SH-SY5Y (cell line): Measurements from ENCODE around the gene NELL2.

Experiments
- GATA2 ChIP-seq: IDR thresholded peaks from 2 replicates; pipeline ENCODE4 v1.6.1; 2011; ENCODE audit warnings: mild to moderate bottlenecking, low read depth, low read length
- GATA3 ChIP-seq: IDR thresholded peaks from 2 replicates; pipeline ENCODE4 v1.6.1; 2011; ENCODE audit warnings: low read depth, mild to moderate bottlenecking, low read length, moderate library complexity

The NELL2 gene

DNA sequence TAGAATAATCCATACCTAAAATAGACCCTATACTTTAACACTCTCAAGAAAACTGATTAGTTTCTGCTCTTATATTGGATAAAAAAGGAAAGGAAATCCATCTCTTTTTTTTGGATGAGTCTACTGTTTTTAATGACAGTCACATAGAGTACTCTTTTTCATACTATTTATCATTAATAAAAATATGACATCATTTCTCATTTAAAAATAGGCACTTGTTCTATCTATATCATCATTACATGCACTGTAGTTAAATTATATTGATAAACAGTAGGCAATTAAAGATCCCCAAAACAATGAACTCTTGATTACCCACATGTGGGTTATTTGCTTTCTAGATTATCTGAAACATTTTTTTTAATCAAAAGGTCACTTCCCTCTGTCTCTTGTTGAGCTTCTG is 338.8 kb downstream of the NELL2 start:
- no peak for TF ChIP-seq GATA2
- no peak for TF ChIP-seq GATA3

- TF ChIP-seq GATA3 (no peak), GATA2 (no peak)
Observed at GRCh38 chr12:44532940-44533339, 343.2 kb downstream of the NELL2 start.

- TF ChIP-seq GATA2 (no peak), GATA3 (no peak)
Observed at GRCh38 chr12:44531320-44531971, 344.7 kb downstream of the NELL2 start.

GRCh38 chr12:44526655-44527182 is 349.4 kb downstream of the NELL2 start:
- TF ChIP-seq GATA3, result no peak
- no peak for TF ChIP-seq GATA2

DNA sequence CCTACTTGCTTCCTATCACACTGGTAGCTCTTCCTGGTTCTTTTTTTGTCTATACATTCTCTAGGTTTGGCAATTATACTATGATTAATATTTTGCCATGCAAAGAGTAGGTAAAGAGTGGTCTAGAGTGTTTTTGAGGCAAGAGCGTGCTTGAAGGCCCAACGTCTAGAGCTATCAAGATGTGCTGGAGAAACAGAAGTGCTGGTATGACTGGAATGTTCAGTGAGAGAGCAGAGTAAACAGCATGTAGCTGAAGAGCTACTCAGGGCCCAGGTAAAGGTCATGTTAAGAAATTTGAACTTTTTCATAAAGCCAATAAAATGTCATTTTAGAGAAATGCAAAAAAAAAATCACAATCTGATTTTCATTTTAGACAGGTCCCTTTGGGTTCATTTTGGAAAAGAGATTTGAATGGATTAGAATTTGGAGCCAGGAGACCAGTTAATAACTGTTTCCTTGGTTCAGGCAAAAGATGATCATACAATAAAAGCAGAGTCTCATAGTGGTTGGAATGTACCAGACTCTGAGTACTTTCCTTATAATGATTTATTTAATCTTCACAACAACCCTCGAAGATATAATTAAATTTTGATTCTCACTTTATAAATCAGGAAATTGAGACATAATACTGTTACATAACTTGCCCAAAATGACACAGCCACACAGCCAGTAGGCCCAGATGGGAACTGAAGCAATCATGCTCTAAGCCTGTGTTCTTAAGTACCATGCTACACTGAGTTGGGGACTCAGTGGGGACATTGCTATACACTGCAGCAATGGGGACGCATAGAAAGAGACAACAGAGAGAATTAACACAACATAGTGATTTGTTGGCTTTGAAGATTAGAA is 350.1 kb downstream of the NELL2 start:
- TF ChIP-seq GATA2, result no peak
- TF ChIP-seq GATA3, result no peak

DNA sequence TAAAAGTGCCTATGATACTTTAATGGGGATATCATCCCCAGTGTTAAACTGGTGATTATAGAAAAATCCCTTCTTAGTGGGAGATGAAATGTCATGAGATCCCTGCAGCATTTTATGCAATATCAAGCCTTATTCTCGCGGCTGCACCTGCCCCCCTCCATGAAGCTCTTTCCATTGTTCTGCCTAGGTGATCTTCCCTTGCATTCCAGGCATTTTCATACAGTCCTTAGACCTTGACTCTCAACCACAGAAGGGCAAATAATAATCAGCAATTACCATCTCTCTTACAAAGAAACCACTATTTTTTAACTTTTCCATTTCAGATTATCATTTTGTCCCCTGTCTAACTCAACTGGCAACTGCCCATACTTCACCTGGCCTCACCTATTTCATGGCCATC is 352.3 kb downstream of the NELL2 start:
- TF ChIP-seq GATA2, result no peak
- no peak for TF ChIP-seq GATA3

- TF ChIP-seq GATA3, result no peak
Observed at GRCh38 chr12:44521702-44522101, 354.4 kb downstream of the NELL2 start.

DNA sequence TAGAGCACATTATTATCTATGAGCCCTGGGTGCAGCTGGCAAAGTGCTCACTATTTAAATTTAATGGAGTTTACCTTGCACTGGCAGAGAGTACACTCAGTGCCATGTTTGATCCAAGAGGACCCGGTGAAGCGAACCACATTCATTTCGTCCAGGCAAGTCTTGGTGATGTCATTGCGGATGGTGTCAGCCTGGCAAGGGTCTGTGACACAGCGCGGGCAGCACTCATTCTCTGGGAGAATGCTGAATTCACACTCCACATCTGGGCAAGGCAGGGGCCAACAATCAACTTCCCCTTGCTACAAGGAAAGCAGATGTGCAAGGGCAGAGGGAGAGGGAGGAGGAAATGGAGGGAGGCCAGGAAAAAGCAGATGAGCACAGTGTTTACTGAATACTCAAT is 356.2 kb downstream of the NELL2 start:
- TF ChIP-seq GATA2, result no peak
- TF ChIP-seq GATA3, result no peak

DNA sequence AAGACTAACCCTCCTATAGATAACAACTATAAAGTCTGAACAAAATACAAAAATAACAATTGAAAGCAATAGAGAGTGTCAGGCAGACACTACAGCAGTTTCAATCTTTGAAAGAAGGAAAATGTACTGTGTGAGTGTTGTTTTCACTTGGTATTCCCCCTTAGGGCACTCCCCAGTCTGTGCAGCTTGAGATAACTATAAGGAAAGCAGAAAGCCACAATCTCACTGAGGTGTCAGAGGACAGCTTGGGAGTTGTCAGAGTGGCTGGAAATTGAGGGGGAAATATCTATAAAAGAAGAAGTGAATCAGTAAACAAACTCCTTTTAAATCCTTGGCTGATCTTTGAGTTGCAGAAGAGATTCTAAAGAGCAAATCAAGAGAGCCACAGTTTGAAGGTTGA is 364.8 kb downstream of the NELL2 start:
- no peak for TF ChIP-seq GATA2
- TF ChIP-seq GATA3, result no peak

DNA sequence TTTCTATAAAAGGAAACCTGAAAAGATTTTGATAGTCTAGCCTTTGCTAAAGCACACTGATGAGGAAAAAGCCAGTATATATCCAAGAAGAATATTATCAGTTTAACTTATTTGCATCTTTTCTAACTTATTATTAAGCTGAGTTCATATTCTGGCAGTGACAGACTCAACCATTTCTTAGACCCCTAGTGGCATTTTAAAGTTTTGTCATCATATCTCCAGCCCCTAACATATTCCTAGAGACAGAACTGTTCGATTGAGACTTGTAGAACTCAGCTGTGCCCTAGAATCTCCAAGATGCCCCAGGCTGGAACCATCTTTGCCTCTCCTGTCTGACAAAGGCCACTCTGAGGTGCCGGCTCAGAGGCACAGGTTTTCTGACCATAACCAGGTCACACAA is 365.6 kb downstream of the NELL2 start:
- no peak for TF ChIP-seq GATA2

GRCh38 chr12:44510076-44510475 is 366.0 kb downstream of the NELL2 start:
- TF ChIP-seq GATA2 (no peak), GATA3 (no peak)

- TF ChIP-seq GATA3, result no peak
- no peak for TF ChIP-seq GATA2
Observed at GRCh38 chr12:44509471-44509870, 366.6 kb downstream of the NELL2 start.

DNA sequence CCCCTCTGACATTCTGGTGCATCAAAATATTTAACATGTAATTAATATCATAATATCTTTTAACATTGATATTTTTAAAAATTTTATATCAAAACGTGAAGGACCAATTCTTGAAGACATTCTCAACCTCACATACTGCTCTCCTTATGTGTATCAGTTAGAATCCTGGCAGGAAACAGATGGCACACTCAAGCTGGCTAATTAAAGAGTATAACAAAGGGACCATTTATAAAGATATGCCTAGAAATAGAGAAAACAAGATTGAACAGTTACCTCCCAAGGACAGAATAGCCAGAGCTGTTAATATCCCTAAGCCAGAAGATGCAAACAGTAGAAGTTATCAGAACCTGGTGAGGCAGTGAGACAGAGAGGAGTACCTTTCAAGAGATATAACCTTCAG is 368.7 kb downstream of the NELL2 start:
- TF ChIP-seq GATA2 (no peak), GATA3 (no peak)

GRCh38 chr12:44504799-44505198 is 371.3 kb downstream of the NELL2 start:
- TF ChIP-seq GATA3, result no peak
- TF ChIP-seq GATA2, result no peak

- no peak for TF ChIP-seq GATA2
- TF ChIP-seq GATA3, result no peak
Observed at GRCh38 chr12:44503329-44503728, 372.8 kb downstream of the NELL2 start.
